Neural cell (in vitro differentiated cells): Measurements from ENCODE around the gene MAMLD1. TPM values are rescaled to one million over a fixed set of nuclear protein-coding genes. Genes with fewer than 3 reads are reported as not detected.

Experiments used
- H2AFZ ChIP-seq: fragments of 200-600, 300-800 bp; sonication (generic), shearing (Covaris generic); 2 replicates; pipeline ENCODE4 v1.6.0; 2014; ENCODE audit warnings: low read depth, mild to moderate bottlenecking, antibody characterized with exemption, low read length, moderate library complexity
- H3F3A ChIP-seq: fragments of 200-600 bp; shearing (Covaris generic); 2 replicates; pipeline ENCODE4 v1.6.1; 2016; ENCODE audit warnings: mild to moderate bottlenecking, moderate library complexity, mixed read lengths, antibody characterized with exemption, low read length; ENCODE audit not compliant: insufficient read depth, poor library complexity, severe bottlenecking
- H3K27ac ChIP-seq: fragments of 200-600, 300-800 bp; sonication (generic), shearing (Covaris generic); 2 replicates; pipeline ENCODE4 v1.5.1; 2014; ENCODE audit warnings: mild to moderate bottlenecking, low read length, moderate library complexity
- H3K27me3 ChIP-seq: fragments of 300-800, 200-600 bp; sonication (generic), shearing (Covaris generic); 2 replicates; pipeline ENCODE4 v1.6.0; 2014; ENCODE audit warnings: mild to moderate bottlenecking, low read depth, low read length, moderate library complexity; ENCODE audit not compliant: insufficient read depth
- H3K36me3 ChIP-seq: fragments of 300-800, 200-600 bp; sonication (generic), shearing (Covaris generic); 2 replicates; pipeline ENCODE4 v1.5.1; 2014; ENCODE audit warnings: mild to moderate bottlenecking, antibody characterized with exemption, low read length, moderate library complexity; ENCODE audit not compliant: insufficient read depth
- H3K4me2 ChIP-seq: fragments of 300-800, 200-600 bp; sonication (generic), shearing (Covaris generic); 2 replicates; pipeline ENCODE4 v1.6.0; 2014; ENCODE audit warnings: mild to moderate bottlenecking, low read length
- H3K4me3 ChIP-seq: fragments of 300-800, 200-600 bp; sonication (generic), shearing (Covaris generic); 2 replicates; pipeline ENCODE4 v1.5.1; 2014; ENCODE audit warnings: mild to moderate bottlenecking, low read length, moderate library complexity
- H3K79me2 ChIP-seq: fragments of 200-600 bp; shearing (Covaris generic); replicated peaks from 2 replicates; pipeline ENCODE4 v1.6.0; 2014; ENCODE audit warnings: mild to moderate bottlenecking, low read length, moderate library complexity; ENCODE audit not compliant: insufficient read depth
- H3K9ac ChIP-seq: fragments of 300-800, 200-600 bp; sonication (generic), shearing (Covaris generic); 2 replicates; pipeline ENCODE4 v1.6.1; 2016; ENCODE audit warnings: mild to moderate bottlenecking, low read length, mixed read lengths
- H3K9me2 ChIP-seq: fragments of 200-600 bp; shearing (Covaris generic); 2 replicates; pipeline ENCODE4 v1.6.1; 2016; ENCODE audit warnings: mild to moderate bottlenecking, low read length, mixed read lengths; ENCODE audit not compliant: insufficient read depth
- H3K9me3 ChIP-seq: fragments of 200-600, 300-800 bp; sonication (generic), shearing (Covaris generic); 2 replicates; pipeline ENCODE4 v1.6.1; 2016; ENCODE audit warnings: mild to moderate bottlenecking, mixed run types, low read length, moderate library complexity, mixed read lengths
- H4K20me1 ChIP-seq: fragments of 200-600 bp; shearing (Covaris generic); 2 replicates; pipeline ENCODE4 v1.6.1; 2016; ENCODE audit warnings: mild to moderate bottlenecking, mixed run types; ENCODE audit not compliant: insufficient read depth
- CTCF ChIP-seq: fragments of 450-650 bp; IDR thresholded peaks from 2 replicates; pipeline ENCODE4 v1.5.1; 2014; ENCODE audit warnings: antibody characterized with exemption, mild to moderate bottlenecking, moderate library complexity; ENCODE audit not compliant: poor library complexity, severe bottlenecking
- EP300 ChIP-seq: fragments of 450-650 bp; conservative IDR thresholded peaks from 2 replicates; pipeline ENCODE4 v1.6.1; 2014; ENCODE audit warnings: antibody characterized with exemption, mild to moderate bottlenecking, moderate library complexity; ENCODE audit not compliant: poor library complexity, severe bottlenecking
- EZH2 ChIP-seq: fragments of 200-600, 300-800 bp; shearing (Covaris generic), sonication (generic); IDR thresholded peaks from 2 replicates; pipeline ENCODE4 v1.6.1; 2014; ENCODE audit warnings: antibody characterized with exemption, low read length, borderline replicate concordance, mild to moderate bottlenecking; ENCODE audit not compliant: insufficient read depth, poor library complexity, severe bottlenecking
- MXI1 ChIP-seq: fragments of 450-650 bp; conservative IDR thresholded peaks from 2 replicates; pipeline ENCODE4 v1.6.1; 2014; ENCODE audit warnings: antibody characterized with exemption, mild to moderate bottlenecking; ENCODE audit not compliant: poor library complexity, severe bottlenecking
- POLR2AphosphoS5 ChIP-seq: IDR thresholded peaks from 2 replicates; pipeline ENCODE4 v1.6.1; 2012
- RAD21 ChIP-seq: fragments of 450-650 bp; conservative IDR thresholded peaks from 2 replicates; pipeline ENCODE4 v1.6.1; 2014; ENCODE audit warnings: antibody characterized with exemption, mild to moderate bottlenecking, moderate library complexity
- REST ChIP-seq: IDR thresholded peaks from 2 replicates; pipeline ENCODE4 v1.6.1; 2012; ENCODE audit warnings: borderline replicate concordance
- SMC3 ChIP-seq: fragments of 450-650 bp; conservative IDR thresholded peaks from 2 replicates; pipeline ENCODE4 v1.6.1; 2014; ENCODE audit warnings: antibody characterized with exemption, mild to moderate bottlenecking, moderate library complexity; ENCODE audit not compliant: poor library complexity
- TAF1 ChIP-seq: IDR thresholded peaks from 2 replicates; pipeline ENCODE4 v1.6.1; 2012; ENCODE audit warnings: low read depth
- polyA plus RNA-seq: library from polyadenylated mRNA; depleted of rRNA; stranded (reverse); fragments of >200 nt; gene quantifications from 2 replicates; pipeline ENCODE4 v1.2.3, GENCODE V29; 2014

The MAMLD1 gene
- polyA plus RNA-seq, 1 donor from 2014 or later: 1.4 TPM

DNA sequence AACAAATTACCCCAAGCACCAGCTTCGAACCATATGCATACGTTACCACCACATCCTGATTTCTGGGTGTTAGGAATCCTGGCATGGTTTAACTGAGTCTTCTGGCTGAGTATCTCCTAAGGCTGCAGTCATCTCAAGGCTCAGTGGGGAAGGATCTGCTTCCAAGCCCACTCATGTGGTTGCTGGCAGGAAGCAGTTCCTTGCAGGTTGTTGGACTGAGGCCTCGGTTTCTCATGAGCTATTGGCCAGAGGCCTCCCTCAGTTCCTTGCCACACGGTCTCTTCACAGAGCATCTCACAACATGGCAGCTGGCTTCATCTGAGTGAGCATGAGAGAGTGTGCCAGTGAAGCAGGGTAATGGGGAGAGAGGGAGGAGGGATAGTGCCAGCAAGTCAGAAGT is 109.2 kb downstream of the MAMLD1 start:
- no peak for TF ChIP-seq MXI1
- TF ChIP-seq REST: no peak
- no peak for TF ChIP-seq EP300
- no peak for TF ChIP-seq RAD21
- no peak for TF ChIP-seq POLR2AphosphoS5
- TF ChIP-seq EZH2: no peak
- no peak for TF ChIP-seq SMC3
- no peak for TF ChIP-seq TAF1
- no peak for TF ChIP-seq CTCF
- Histone ChIP-seq H3K4me3 (no peak overlapping the region), H2AFZ (no peak overlapping the region), H3K79me2 (no peaks in the 10 kb centered on the region), H3K4me2 (no peak overlapping the region), H4K20me1 (no peaks in the 10 kb centered on the region), H3K27me3 (no peaks in the 10 kb centered on the region), H3K27ac (no peak overlapping the region), H3K9me3 (no peaks in the 10 kb centered on the region), H3K9me2 (no peaks in the 10 kb centered on the region), H3K9ac (no peak overlapping the region), H3F3A (no peaks in the 10 kb centered on the region), H3K36me3 (no peaks in the 10 kb centered on the region)

GRCh38 chrX:150473371-150473770 is 110.3 kb downstream of the MAMLD1 start:
- Histone ChIP-seq H3K27ac (no peak overlapping the region), H3K4me2 (no peak overlapping the region), H3K9me2 (no peaks in the 10 kb centered on the region)

More at GRCh38 chrX:150473371-150473770, 110.3 kb downstream of the MAMLD1 start:
- Histone ChIP-seq H4K20me1 (no peaks in the 10 kb centered on the region), H3K79me2 (no peaks in the 10 kb centered on the region), H2AFZ (no peak overlapping the region), H3K4me3 (no peak overlapping the region), H3K9ac (no peak overlapping the region), H3K36me3 (no peaks in the 10 kb centered on the region), H3K9me3 (no peaks in the 10 kb centered on the region), H3F3A (no peaks in the 10 kb centered on the region), H3K27me3 (no peaks in the 10 kb centered on the region)
- TF ChIP-seq CTCF: no peak
- TF ChIP-seq REST: no peak
- TF ChIP-seq POLR2AphosphoS5: no peak
- no peak for TF ChIP-seq MXI1
- TF ChIP-seq EP300: no peak
- no peak for TF ChIP-seq TAF1
